HG03066 (cell line): ENCODE measurements around the gene C17orf58.
"Not testable (repeated sequence)": the region's sequence is repeated elsewhere in the genome, so short reads cannot be mapped to it uniquely, and the experiment has no call there.

Source experiments
- ATAC-seq: cut with Tn5 transposase; IDR thresholded peaks from one replicate; pipeline ENCODE4 v1.9.1; 2021; ENCODE audit warnings: low read depth; ENCODE audit not compliant: unreplicated experiment

C17orf58 gene

DNA sequence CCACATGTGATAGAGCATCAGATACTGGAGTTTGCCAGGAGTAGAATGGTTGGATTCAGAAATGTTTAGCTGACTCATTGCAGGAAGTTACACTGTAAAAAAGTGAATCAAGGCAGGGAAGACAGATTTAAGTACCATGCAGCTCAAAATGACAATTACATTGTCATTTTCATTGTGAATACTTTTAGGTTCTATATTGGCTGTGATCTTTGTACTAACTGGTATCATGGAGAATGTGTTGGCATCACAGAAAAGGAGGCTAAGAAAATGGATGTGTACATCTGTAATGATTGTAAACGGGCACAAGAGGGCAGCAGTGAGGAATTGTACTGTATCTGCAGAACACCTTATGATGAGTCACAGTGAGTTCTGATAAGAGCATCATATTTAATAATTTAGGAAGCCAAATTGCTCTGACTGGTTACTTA lies 33.1 kb downstream of the C17orf58 start:
- ATAC-seq: not testable (repeated sequence)

DNA sequence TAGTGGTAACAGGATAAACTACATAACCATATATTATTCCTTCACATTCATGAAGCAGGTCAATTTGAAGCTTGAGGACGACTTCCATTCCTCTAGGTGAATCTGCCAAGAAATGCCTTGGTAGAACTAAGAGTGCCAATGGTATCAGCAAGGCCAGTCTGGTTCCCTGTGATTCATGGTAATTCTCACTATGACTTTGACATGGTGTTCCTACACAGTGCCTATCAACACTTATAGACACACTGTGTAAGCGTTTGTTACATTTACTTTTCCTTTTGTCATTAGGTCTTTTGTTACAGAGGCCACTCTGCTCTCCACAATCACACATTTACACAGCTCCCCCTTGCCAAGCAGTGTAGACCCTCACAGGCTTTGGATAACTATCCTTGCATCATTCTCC lies 34.1 kb downstream of the C17orf58 start:
- not testable (repeated sequence) for ATAC-seq

DNA sequence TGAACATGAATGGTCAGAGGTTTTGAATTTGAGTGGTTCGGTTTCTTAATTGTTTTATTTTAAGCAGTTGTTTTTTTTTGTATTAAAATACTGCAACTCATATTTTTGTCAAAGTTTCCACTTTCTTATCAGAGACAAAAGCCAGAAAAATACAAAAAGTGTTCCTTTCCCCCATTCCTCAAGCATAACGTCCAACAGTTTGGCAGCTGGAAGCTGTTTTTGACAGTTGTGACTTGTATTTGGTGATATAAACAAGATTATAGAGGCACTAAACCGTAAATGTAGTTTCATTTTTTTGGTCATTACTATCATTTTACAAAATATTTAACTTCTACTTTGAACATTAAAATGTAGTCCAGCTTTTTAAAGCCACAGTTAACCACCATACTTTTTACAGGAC lies 36.0 kb downstream of the C17orf58 start:
- ATAC-seq: not testable (repeated sequence)

DNA sequence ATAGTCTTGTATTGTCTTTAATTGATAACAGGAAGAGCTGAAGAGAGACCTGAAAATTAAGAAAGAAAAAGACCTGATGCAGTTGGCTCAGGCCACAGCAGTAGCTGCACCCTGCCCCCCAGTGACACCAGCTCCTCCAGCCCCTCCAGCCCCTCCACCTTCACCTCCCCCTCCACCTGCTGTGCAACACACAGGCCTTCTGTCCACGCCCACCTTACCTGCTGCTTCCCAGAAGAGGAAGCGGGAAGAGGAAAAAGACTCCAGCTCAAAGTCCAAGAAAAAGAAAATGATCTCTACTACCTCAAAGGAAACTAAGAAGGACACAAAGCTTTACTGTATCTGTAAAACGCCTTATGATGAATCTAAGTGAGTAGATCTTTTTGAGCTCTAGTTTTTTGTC lies 36.8 kb downstream of the C17orf58 start:
- ATAC-seq: no peak

DNA sequence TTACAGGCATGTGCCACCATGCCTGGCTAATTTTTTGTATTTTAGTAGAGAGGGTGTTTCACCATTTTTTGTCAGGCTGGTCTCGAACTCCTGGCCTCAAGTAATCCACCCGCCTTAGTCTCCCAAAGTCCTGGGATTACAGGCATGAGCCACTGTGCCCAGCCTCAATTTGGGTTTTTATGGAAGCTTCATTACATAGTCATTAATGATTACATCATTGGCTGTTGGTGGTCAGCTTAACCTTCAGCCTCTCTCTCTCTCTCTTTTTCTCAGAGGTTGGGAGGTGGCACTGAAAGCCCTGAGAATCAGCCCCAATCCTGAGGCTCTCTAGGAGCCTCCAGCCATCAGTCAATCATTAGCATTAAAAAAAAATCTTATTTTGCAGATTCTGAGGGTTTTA lies 45.3 kb downstream of the C17orf58 start:
- ATAC-seq: no peak

DNA sequence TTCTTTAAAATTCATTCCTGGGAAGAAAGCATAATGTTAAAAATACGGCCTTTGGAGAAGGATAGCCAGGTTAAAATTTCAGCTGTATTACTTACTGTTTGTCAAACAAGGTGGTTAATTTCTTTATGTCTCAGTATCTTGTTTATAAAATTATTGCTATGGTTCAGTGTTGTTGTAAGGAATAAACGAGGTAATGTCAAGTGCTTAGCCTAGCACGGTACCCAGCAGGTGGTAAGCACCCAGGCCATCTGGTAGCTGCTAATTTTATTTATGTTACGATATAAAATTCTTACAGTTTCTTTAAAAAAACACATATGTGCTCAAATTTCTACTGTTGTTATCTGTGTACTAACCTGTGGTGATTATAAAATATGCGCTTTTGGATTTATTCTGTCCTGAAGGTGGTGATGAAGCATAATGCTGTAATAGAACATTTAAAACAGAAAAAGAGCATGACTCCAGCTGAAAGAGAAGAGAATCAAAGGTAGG lies 48.9 kb downstream of the C17orf58 start:
- ATAC-seq: no peak

DNA sequence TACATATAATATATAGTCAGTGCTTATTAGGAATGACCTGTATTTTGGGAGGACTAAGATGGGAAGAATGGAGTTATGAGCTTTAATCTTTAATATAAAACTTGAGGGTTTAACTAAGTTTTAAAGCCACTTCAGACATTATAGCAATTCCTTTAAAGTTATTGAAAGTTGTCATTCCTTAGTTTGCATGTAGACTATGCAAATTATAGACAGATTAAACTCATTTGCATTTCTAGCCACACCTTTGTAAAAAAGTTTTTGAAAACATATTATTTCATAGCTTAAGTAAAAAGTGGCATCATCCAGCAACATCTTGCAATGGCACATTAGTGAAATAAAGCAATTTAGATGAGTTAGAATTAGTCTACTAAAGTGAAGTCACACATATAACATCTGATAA lies 49.8 kb downstream of the C17orf58 start:
- ATAC-seq: no peak

DNA sequence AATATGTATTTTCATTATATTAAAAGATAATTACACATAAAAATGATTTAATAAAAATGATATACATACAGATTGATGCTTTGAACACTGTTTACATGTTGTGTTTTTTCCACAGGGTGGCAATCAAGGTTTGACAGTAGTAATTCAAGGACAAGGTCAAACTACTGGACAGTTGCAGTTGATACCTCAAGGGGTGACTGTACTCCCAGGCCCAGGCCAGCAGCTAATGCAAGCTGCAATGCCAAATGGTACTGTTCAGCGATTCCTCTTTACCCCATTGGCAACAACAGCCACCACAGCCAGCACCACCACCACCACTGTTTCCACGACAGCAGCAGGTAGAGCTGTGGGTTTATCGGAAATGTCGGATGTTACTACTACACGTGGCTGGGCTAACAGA lies 52.2 kb downstream of the C17orf58 start:
- no peak for ATAC-seq

DNA sequence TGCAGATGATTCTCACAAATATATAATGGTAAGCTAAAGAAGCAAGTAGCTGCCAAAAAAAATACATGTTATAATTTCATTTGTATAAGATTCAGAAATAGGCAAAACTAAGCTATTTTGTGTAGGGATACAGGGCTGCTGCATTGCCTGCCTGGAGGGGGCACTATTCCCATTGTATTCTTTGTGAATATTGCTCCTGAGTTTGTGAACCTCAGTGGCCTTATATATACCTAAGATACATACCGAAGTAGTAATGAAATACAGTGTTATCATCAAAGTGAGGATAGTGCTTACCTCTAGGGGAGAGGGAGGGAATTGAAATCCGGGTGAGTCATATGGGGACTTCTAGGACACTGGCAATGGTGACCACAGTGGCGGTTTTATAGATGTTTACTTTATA lies 53.5 kb downstream of the C17orf58 start:
- no peak for ATAC-seq
